HS-5 (cell line): ENCODE measurements around the gene KRTAP12-3.
"Not testable (repeated sequence)": the region's sequence is repeated elsewhere in the genome, so short reads cannot be mapped to it uniquely, and the experiment has no call there.

ENCODE experiments used
- DNase-seq: peaks from one replicate; pipeline ENCODE4 v3.0.0-alpha.2; 2012; ENCODE audit warnings: low read depth

The KRTAP12-3 gene

DNA sequence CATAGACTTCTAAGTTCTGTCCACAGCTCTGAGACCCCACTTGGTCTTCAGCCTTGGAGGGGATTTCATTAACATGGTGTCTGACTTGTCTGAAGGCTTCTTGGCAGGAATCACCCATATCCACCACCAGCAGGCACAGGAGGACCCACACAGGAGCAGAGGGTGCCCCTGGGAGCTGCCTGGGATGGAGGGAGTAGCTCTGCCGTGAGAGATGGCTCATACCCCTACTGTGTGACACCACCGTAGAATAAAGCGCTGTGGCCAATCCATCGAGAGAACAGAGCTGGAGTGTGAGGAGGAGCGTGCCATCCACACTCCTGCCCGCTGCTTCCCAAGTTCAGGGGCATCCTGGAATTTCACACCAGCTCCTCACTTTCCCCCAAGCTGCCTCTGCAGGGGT is 27.3 kb downstream of the KRTAP12-3 start:
- not testable (repeated sequence) for DNase-seq

DNA sequence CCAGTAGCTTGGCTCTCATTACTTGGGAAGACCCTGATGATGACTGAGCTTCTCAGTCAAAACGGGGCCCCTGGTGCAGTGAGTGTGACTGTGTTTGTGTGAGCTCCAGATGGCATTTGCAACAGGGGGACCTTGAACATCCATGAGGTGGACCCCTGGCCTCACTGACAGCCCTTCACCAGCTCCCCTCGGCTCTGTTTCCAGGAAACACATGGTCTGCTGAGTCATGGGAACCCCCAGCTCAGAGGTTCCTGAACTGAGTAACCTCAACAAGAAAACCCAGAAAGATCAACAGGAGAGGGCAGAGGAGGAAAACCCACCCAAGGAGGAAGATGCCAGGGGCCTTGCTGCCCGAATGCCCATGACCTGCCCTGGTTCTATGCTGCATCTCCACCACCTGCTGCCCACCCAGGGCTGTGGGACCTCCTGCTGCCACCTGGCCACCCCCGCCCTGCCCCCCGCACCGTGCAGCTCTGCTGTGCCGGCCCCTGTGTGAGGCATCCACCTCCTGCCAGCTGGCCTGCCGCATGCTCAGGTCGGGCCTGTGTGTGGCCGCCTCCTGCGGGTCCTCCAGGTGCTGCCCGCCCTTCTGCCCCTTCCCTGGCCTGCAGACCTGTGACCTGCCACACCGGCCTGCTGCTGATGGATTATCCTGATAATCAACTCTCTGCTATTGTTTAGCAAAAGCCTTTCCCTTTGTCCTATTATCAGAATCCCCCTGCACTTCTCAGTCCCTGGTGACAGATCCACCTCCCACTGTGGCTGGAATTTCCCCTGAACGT is 28.5 kb downstream of the KRTAP12-3 start:
- no peak for DNase-seq

DNA sequence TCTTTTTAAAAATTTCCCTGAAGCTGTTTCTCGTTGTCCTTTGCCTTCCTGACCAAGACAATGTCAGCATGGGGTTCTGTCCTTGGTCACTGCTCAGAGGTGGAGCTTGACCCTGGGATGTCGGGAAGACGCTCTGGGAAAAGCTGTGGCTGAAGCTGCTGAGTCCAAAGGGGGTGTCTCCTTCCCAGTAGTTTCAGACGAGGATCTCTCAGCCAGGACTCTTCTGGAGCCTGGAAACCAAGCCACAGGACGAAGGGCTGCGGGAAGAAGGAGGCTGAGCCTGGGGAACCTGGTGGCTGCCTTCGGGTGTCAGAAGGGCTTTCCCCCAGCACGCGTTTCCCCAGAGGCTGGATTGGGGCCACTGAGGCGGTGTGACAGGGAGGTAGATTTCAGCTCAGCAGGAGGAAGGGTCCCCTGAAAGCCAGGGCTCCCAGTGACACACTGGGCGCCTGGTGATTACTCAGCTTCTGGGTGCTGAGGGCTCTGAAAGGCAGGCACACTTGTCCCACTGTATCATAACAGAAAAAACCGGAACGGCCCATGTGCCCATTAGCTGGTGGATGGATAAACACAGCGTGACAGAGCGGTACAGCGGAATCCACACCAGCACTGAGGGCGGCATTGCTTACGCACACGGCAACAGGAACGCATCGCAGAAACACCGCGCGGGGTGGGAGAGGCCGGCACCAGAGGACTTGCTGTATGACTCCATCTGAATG is 29.3 kb downstream of the KRTAP12-3 start:
- DNase-seq, result no peak

DNA sequence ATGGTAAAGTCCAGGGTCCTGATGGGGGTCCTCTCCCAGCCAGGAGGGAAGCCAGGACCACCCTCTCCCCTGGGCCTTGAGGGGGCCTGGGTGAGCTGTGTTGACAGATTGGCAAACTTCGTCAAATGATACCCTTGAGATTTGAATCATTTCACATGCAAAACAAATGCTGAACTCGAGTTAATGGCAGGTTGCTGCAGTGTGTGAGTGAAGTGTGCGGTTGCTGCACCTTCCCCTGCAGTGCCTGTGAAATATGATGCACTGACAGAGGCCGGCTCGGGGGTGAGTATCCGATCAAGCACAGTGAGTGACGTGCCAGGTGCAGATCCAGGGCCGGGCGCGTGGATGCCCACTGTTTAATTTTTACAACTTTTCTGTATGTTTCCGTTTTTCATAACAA is 29.9 kb downstream of the KRTAP12-3 start:
- DNase-seq, result no peak

DNA sequence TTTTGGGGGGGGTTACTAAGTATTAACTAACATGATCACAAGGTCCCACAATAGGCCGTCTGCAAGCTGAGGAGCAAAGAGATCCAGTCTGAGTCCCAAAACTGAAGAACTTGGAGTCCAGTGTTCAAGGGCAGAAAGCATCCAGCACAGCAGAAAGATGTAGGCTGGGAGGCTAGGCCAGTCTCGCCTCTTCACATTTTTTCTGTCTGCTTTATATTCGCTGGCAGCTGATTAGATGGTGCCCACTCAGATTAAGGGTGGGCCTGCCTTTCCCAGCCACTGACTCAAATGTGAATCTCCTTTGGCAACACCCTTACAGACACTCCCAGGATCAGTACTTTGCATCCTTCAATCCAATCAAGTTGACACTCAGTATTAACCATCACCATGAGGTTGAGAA is 32.0 kb downstream of the KRTAP12-3 start:
- not testable (repeated sequence) for DNase-seq

DNA sequence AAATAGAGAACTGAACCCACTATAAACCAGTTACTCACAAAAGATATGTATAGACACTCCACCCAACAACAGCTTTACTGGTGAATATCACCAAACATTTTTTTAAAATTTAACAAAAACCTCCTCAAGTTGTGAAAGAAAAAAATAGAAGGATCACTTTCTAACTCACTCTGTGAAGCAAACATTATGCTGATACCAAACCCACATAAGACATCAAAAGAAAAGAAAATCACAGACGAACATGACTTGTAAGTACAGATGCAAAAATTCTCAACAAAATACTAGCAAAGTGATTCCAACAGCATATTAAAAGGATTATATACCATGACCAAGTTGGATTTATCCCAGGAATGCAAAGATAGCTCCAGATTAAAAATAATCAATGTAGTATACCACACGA is 34.0 kb downstream of the KRTAP12-3 start:
- DNase-seq, result no peak

DNA sequence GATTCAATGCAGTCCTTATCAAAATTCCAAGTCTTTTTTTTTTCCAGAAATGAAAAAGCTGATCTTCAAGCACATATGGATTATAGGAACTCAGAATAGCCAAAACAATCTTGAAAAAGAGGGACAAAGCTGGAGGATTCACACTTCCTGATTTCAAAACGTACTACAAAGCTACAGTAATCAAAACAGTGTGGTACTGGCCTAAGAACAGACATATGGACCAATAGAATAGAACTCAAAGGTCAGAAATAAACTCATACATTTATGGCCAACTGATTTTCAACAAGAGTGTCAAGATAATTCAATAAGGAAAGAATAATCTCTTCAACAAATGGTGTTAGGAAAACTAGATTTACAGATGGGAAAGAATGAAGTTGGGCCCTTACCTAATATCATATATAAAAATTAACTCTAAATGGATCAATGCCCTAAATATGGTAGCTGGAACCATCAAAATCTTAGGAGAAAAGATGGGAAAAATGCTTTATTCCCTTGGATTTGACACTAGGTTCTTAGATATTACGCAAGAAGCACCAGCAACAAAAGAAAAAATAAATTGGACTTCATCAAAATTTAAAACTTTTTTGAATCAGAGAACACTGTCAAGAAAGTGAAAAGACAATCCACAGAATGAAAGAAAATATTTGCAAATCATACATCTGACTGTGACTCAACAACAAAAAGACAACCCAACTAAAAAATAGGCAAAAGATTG is 35.2 kb downstream of the KRTAP12-3 start:
- no peak for DNase-seq

DNA sequence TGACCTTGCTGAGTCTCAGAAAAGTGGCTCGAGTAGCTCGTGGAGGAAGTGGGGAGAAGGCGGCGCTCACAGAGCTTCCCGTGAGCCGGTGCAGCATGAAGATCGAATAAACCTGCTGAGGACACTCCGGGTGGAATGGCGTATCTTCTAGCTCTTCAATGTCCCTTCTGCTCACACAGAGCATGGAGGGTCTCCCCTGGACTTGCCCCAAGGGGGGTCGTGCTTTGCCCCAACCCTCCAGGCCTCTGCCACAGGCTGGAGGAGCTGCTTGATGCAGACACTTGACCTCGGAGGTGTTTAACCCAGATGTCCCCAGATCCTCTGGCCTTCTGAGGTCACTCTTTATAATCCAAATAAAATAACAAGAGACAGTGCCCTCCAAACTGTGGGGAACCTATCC is 37.0 kb downstream of the KRTAP12-3 start:
- DNase-seq, result no peak

DNA sequence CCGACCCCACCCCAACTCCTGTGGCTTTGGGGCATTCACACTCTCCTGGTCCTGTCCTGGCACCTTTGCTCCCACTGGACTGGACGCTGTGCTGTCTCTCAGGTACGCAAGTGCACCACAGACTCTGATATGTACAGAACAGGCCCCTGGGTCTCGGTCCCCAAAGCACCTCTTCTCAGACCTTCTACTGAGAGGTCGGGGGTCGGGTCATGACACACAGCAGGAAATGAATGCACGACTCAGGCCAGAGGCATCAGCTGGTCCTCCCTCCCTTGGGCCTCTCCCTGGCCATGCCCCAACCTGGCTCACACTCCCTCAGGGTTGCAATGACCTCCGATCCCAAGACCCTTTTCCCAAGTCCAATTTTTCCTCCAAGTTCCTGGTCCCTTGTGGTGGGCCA is 37.5 kb downstream of the KRTAP12-3 start:
- no peak for DNase-seq

DNA sequence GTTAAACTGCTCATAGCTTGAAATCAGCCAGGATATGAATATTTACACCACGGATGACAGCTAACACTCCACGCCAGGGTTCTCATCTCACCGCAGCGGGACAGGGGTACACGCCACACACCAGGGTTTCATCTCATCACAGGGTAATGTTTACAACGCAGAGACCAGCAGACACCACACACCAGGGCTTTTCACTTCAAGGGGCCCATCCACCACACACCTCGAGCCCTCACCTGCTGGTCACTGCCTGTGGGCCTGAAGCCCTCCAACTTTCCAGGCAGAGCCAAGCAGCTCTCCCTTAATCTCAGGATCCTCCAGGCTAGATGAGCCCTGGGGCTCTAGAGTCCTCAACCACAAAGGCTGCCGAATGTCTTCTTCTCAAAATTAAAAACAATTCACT is 37.9 kb downstream of the KRTAP12-3 start:
- no peak for DNase-seq

DNA sequence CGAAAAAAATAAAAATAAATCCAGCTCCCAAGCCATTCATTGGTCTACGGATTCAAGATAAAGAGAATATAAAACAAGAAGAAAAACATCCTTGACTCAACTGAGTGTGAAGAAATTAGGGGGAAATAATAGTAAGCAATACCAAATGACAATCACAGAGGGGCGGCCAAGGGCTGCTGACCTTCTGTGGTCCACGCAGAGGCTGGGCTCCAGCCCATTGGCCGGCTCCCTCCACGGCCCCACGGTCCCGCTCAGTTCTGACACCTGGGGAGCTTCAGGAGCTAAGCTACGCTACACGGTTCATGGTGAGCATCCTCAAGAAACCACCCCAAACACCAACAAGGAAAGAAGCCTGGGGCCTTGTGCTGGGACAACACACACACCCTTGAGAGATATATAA is 38.8 kb downstream of the KRTAP12-3 start:
- DNase-seq, result no peak

DNA sequence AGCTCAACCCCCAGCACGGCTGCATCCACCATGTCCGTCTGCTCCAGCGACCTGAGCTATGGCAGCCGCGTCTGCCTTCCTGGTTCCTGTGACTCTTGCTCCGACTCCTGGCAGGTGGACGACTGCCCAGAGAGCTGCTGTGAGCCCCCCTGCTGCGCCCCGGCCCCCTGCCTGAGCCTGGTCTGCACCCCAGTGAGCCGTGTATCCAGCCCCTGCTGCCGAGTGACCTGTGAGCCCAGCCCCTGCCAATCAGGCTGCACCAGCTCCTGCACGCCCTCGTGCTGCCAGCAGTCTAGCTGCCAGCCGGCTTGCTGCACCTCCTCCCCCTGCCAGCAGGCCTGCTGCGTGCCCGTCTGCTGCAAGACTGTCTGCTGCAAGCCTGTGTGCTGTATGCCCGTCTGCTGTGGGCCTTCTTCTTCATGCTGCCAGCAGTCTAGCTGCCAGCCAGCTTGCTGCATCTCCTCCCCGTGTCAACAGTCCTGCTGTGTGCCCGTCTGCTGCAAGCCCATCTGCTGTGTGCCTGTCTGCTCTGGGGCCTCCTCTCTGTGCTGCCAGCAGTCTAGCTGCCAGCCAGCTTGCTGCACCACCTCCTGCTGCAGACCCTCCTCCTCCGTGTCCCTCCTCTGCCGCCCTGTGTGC is 39.6 kb downstream of the KRTAP12-3 start, which contains the start of gene KRTAP10-12:
Gene KRTAP10-12 (plus strand): TSS at position 1 of the 639 bp plus-strand sequence. CDS start 30 bp downstream, at position 31.
- not testable (repeated sequence) for DNase-seq

DNA sequence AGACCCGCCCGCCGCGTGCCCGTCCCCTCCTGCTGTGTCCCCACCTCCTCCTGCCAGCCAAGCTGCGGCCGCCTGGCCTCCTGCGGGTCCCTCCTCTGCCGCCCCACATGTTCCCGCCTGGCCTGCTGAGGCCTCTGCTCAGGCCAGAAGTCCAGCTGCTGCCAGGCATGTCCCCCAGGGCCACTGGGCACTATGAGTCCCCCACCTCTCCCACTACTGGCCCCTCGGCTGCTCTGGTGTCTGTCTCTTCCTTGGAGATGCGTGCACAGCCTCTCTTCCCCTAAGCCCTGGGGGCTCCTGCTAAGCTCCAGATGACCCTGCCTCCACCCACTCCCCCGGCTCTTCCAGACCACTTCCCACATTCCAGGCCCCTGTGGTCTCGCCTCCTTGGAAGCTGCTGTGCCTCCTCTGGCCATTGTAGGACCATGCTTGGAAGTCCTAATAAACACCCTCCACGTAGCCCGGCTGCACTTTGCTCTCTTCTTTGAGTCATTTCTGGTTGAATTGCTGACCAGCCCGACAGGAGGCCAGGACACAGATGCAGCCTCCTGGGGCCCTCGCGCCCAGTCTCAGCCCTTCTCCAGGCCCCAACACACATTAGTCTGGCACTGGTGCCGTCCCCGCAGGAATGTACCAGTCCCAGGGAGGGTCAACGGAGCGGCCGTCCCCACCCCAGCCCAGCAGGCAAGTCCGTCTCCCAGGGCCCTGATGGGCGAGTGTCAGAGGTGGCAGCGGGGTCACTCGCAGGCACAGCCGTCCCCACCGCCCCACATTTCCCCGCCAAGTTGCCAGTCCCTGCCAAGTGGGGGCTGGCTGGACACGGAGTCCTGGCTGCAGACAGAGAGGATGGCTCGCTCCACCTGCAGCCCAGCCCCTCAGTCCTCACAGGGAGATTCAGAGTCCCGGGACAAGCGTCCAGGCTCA is 40.3 kb downstream of the KRTAP12-3 start:
- no peak for DNase-seq

DNA sequence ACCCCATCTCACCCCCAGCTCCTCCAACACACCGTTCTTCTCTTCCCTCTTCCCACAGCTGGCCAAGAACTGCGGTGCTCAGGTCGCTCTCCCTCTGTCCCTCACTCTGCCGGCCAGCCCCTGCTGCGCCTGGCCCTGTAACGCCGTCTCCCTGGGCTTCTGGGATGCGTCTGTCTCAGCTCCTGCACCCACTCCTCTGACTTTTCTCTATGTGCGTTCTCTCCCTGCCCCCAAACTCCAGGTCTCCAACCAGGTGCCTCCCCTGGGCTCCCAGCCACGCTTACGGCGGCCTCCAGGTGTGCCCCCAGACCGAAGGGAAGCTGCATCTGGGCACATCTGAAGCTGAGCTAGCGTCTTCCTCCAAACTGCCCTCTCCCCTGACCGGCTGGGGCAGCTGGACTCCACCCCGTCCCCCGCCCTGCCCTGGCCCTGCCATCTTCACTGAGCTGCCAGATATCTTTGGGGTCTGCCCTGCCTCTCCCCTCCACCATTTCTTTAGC is 41.8 kb downstream of the KRTAP12-3 start:
- no peak for DNase-seq

DNA sequence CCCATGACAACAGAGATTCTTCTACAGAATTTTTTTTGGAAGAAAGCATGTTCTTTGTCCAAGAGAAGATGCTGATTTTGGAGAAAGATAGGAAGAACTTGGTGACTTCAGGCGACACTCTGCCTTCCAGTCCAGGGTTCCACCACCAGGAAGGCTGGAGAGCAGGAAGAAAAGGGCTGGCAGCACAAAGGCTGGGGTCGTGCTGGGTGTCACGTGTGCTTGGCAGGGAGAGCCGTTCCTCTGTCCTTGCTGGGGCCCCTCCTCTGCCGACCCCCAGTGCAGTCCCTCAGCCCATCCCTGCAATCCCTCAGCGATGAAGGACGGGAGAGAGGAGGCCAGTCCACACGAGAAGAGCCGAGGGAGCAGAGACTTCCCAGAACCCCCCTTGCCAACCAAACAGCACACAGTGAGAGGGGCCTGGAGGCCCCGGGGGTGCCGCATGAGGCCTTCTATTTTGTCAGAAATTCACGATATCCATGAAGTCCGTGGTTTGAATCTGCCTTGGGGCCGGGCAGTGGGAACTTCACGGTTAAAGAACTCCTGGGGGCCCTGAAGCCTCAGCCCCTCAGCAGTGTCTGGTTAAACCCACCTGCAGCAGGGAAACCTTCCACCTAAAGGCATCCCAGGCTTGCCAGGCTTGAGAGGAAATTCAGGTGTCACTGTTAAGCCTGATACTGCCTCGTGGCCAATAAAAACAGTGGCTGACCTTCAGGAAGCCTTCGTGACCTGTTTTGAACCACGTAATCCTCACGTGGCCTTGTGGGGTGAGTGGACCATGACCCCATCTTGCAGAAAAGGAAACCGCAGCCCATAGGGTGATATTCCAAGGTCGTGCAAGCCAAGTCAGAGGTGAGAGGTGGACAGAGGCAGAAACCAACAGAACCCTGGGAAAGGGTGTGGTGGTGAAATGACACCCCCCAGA is 42.6 kb downstream of the KRTAP12-3 start:
- DNase-seq, result no peak

DNA sequence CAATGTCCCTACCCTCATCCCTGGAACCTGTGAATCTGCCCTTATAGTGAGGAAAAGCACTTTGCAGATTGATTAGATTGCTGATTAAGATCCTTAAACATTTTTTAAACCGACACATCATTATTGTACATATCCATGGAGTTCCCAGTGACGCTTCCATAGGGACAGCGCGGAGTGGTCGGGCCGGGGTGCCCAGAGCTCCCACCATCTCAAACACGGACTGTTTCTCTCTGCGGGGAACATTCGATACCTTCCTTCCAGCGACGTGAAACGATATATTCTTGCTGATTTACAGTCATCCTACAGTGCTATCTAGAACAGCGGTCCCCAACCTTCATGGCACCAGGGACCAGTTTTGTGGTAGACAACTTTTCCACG is 43.3 kb downstream of the KRTAP12-3 start:
- no peak for DNase-seq

DNA sequence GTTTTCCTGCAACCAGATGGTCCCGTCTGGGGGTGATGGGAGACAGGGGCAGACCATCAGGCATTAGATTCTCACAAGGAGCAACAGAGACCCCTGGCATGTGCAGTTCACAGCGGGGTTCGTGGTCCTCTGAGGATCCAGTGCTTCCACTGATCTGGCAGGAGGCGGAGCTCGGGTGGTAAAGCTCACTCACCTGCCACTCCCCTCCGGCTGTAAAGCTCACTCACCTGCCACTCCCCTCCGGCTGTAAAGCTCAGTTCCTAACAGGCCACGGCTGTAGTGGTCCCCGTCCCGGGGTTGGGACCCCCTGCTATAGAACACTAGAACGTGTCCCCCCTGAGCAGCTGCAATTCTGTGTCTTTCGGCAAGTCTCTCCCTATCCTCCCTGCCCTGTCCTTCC is 43.8 kb downstream of the KRTAP12-3 start:
- DNase-seq, result no peak

DNA sequence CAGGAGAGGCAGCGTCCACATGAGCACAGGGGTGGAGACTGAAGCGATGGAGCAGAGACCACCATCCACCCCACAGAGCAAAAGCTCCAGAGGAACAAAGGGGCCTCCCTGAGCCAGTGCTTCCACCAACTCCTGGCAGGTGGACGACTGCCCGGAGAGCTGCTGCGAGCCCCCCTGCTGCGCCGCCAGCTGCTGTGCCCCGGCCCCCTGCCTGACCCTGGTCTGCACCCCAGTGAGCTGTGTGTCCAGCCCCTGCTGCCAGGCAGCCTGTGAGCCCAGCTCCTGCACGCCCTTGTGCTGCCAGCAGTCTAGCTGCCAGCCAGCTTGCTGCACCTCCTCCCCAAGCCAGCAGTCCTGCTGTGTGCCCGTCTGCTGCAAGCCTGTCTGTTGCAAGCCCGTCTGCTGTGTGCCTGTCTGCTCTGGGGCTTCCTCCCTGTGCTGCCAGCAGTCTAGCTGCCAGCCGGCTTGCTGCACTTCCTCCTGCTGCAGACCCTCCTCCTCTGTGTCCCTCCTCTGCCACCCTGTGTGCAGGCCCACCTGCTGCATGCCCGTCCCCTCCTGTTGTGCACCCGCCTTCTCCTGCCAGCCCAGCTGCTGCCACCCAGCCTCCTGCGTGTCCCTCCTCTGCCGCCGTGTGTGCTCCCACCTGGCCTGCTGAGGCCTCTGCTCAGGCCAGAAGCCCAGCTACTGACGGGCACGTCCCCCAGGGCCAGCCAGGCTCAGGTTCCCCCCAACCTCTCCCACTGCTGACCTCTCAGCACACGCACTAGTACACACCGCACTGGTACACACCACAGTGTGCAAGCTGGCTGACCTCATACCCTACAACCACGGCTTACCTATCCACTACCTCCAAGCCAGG is 44.6 kb downstream of the KRTAP12-3 start:
- no peak for DNase-seq
